ENCODE results near the gene LAMA4. TPM values are rescaled to one million over a fixed set of nuclear protein-coding genes. Genes with fewer than 3 reads are reported as not detected.
"Not testable (repeated sequence)": the region's sequence is repeated elsewhere in the genome, so short reads cannot be mapped to it uniquely, and the experiment has no call there.

The LAMA4 gene
- total RNA-seq, 1 experiment from 2014 or later: 7.6 TPM

DNA sequence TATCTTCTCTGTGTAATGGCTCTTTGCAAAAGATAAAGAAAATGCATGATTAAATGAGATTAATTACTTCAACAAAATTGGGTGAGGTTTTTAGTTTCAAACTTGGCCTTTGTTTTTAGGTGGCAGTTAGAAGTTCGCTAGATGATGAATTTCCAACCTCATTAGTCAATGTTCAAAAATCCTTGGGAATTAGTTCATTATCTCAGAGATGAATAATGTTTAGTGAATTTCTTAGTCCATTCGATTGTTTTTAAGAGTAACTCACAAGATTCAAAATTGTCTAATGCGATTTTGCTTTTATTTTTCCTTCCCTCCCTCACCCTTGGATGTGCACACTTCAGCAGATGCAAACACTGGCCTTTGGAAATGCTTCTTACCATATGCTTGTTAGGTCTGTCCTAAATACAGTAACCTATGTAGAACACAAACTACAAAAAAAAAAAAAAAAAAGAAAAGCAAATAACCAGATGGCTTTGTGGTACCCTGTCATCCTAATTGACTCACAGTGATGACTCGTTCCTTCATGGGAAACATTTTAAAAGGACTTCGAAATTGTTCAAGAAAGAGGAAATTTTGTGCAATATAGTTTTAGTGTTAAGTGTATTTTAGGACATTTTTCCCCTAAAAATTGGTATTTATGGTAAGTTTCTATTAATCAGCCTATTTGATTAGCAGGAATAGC is 100.3 kb downstream of the LAMA4 start:
- peak; percentile 44 for DNase-seq (ENCODE audit: low read depth)

DNA sequence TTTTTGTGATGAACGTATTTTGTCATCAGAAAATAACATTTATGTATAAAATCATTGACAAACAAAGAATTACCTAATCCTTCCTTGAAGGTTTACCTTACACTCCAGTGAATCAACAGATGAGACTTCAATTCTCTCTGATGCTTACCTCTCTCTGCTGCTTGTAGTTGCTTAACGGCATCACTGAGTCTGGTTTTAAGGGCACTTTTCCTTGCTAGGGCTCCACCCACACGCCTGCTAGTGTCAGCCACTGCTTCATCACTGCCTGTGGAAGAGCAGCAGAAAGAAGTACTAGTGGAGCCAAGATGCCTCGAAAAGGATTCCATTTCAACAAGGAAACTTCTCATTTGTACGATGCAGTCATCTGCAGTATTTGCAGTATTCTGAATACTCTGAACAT is 104.0 kb downstream of the LAMA4 start:
- no peak for DNase-seq (ENCODE audit: low read depth)

DNA sequence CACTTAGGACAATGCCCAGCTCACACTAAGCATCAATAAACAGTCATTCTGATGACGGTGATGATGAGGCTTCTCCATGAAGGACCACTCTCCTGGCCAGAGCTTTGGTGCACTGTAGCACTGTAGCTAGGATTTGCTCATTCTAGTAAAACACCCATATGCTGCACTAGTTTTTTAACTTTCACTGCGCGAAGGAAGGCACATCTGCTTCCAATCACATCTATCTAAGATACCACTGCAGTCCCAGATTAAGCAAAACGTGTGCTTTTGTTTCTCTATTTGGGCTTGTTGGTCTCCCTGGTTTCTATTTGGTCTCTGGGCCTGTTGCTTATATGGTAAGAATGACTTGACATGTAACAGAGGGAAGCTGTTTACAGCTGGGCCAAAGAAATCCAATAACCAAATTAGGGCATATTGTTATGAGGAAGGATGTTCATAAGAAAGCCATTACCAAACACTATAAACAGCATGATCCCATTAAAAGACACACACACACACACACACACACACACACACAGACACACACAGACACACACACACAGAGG is 104.6 kb downstream of the LAMA4 start:
- DNase-seq (ENCODE audit: low read depth): peak; percentile 29

DNA sequence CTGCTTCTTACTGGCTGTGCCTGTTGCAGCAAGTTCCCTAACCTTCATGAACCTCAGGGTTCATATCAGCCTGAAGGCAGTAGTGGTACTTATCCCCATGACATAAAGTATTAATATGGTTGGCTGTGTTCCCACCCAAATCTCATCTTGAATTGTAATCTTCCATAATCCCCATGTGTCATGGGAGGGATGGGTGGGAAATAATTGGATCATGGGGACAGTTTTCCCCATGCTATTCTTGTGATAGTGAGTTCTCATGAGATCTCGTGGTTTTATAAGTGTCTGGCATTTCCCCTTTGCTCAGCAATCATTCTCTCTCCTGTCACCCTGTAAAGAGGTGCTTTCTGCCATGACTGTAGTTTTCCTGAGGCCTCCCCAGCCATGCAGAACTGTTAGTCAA is 105.1 kb downstream of the LAMA4 start:
- peak; percentile 10 for DNase-seq (ENCODE audit: low read depth)

DNA sequence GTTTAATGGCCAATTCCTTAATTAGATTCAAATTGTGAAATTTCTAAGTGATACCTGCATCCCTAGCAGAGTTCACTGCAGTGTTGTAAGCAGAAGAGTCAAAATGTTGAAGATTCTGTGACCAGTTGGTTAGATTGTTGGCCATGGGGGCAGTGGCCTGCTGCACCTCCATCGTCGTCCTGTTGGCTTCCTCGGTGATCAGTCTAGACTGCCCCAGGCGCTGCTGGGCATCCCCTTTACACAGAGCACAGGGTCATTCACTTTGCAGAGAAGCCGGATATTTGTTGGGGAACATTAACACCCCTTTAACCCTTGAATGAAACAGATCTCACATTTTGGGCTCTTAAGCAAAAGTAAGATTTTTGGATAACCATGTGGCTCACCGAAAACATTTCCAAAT is 106.3 kb downstream of the LAMA4 start:
- DNase-seq (ENCODE audit: low read depth): no peak

- no peak for DNase-seq (ENCODE audit: low read depth)
Observed at GRCh38 chr6:112145080-112145573, 109.2 kb downstream of the LAMA4 start.

- DNase-seq (ENCODE audit: low read depth): peak; percentile 37
Observed at GRCh38 chr6:112144145-112144926, 110.0 kb downstream of the LAMA4 start.

DNA sequence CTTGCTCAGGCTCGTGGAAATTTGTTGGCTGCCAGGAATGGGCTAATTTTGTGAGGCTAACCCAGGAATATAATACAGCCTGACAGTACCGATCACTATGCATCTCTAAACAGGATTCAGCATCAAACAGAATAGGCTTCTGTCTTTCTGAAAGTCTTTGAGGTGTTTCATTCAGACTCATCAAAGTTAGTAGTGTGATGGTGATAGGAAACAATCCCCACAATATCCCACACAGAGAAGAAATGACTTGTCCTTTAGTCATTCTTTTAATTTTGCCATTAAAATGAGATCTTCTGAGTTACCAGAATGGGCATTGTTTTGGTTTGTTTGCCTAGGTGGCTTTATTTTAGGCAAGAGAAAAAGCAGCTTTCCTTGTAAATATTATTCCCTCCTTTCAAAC is 112.7 kb downstream of the LAMA4 start:
- DNase-seq (ENCODE audit: low read depth): no peak

GRCh38 chr6:112139052-112139451 is 115.3 kb downstream of the LAMA4 start:
- no peak for DNase-seq (ENCODE audit: low read depth)

- no peak for DNase-seq (ENCODE audit: low read depth)
Observed at GRCh38 chr6:112130878-112131277, 123.5 kb downstream of the LAMA4 start.

DNA sequence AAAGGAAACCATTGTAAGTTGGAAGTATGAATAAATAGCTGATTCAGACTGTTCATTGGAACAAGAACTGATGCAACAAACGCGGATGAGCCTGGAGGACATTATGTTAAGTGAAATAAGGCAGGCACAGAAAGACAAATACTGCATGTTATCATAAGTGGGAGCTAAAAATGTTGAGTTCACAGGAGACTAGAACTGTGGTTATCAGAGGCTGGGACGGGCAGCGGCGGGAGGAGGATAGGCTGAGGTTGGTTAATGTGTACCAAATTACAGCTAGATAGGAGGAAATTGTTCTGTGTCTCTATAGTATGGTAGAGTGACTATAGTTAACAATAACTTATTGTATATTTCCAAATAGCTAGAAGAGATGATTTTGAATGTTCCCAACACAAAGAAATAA is 126.2 kb downstream of the LAMA4 start:
- DNase-seq (ENCODE audit: low read depth): no peak

- no peak for DNase-seq (ENCODE audit: low read depth)
Observed at GRCh38 chr6:112123982-112124381, 130.4 kb downstream of the LAMA4 start.

DNA sequence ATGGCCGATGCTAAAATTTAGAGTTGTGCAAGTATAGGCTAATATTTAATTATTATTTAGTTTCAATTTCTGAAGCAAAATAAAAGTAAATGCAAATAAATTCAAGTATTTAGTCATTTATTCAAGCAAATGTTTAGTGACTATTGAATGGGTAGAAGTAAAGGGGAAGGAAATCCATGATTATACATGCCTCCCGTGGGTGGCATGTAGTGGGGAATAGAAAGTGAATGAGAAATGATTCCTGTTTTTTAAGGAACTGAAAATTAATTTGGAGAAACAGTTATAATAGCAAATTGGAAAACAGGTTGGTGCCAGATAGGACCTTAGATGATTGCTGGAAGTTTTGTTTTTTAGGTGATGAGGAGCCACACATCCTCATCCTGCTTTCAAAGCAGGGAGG is 131.6 kb downstream of the LAMA4 start:
- DNase-seq (ENCODE audit: low read depth): no peak

GRCh38 chr6:112118034-112118433 is 136.3 kb downstream of the LAMA4 start:
- peak; percentile 24 for DNase-seq (ENCODE audit: low read depth)

GRCh38 chr6:112117554-112117953 is 136.8 kb downstream of the LAMA4 start:
- DNase-seq (ENCODE audit: low read depth): peak; percentile 53

DNA sequence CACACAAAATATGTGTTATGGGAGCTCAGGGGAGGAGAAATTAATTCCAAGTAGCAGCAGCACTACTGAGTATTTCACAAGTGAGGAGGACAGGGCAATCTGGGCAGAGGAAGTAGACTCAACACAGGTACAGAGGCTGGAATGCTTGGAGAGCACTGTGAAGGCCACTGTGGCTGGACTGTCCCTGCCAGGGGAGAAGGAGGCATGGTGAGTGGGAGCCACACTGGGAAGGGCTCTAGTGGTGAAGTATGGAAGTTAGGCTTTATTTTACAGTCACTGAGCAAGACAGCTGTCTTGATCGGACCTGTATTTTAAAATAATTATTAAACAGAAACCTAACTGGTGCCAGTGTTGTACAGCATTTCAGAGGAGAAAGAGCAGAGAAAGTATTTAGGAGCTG is 138.1 kb downstream of the LAMA4 start:
- DNase-seq (ENCODE audit: low read depth): no peak

- no peak for DNase-seq (ENCODE audit: low read depth)
Observed at GRCh38 chr6:112114577-112115223, 139.7 kb downstream of the LAMA4 start.

- DNase-seq (ENCODE audit: low read depth): no peak
Observed at GRCh38 chr6:112113918-112114317, 140.4 kb downstream of the LAMA4 start.

- DNase-seq (ENCODE audit: low read depth): no peak
Observed at GRCh38 chr6:112113431-112113830, 140.9 kb downstream of the LAMA4 start.

DNA sequence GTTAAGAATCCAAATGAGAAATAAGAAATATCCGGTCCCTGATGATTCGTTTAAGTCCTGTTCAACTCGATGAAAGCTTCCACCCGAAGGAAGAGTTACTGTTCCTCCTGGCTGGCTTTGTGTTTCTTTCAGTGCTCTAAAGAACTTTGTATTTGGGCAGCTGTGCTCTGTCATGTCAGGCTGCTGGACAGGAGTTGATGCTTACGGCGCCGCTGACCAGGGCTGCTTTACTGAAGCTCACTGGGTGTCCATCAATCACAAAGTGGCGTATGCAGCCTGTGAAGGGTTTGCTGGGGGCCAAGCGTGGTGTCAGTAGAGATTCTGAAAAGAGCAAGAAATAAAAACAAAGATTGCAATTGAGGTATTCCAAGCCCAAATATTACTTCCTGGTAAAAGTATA is 145.1 kb downstream of the LAMA4 start:
- no peak for DNase-seq (ENCODE audit: low read depth)

DNA sequence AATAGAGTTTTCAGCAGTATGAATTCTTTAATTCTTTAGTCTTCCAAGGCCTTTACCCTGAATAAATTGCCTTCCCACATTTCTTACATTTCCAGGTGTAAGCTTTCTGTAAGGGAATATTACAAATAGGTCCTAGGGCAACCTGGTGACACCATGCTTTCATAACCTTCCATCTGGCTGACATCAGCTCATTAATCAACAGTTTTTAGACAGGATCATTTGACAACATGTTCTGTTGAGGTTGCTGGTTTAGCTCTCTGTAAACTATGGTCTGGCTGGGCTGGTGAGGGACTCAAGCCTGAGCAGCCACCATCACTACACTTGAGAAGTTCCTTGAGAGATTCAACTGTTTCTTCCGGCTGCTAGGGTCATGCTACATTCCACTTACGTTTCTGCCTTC is 147.8 kb downstream of the LAMA4 start:
- no peak for DNase-seq (ENCODE audit: low read depth)

- not testable (repeated sequence) for DNase-seq (ENCODE audit: low read depth)
Observed at GRCh38 chr6:112106026-112106425, 148.3 kb downstream of the LAMA4 start.
